Right atrium auricular region (tissue), 2 donors: Measurements from ENCODE around the gene MYCN. TPM values are rescaled to one million over a fixed set of nuclear protein-coding genes. Genes with fewer than 3 reads are reported as not detected.
"Not testable (repeated sequence)": the region's sequence is repeated elsewhere in the genome, so short reads cannot be mapped to it uniquely, and the experiment has no call there.

Experiments used
- DNase-seq: peaks from one replicate; pipeline ENCODE4 v3.0.0-alpha.2; 2019; ENCODE audit warnings: low spot score
- H3K27ac ChIP-seq, 2 donors: fragments of 200-600 bp; sonication (generic); 1 replicate in 1 of 2; 2 replicates in 1 of 2; pipeline ENCODE4 v1.5.1; 2016 to 2019
- H3K27me3 ChIP-seq, 2 donors: fragments of 200-600 bp; sonication (generic); one replicate each; pipeline versions ENCODE4 v1.5.1 to v1.6.0; 2017 to 2019
- H3K36me3 ChIP-seq: fragments of 200-600 bp; sonication (generic); one replicate; pipeline ENCODE4 v1.5.1; 2016
- H3K4me1 ChIP-seq, 2 donors: fragments of 200-600 bp; sonication (generic); one replicate each; pipeline versions ENCODE4 v1.5.1 to v1.6.0; 2017 to 2019
- H3K4me3 ChIP-seq, 2 donors: fragments of 200-600 bp; sonication (generic); 1 replicate in 1 of 2; 2 replicates in 1 of 2; pipeline ENCODE4 v1.5.1; 2017 to 2019; ENCODE audit warnings: mild to moderate bottlenecking in 1 of 2, moderate library complexity in 1 of 2
- H3K9me3 ChIP-seq, 2 donors: fragments of 200-600 bp; sonication (generic); one replicate each; pipeline ENCODE4 v1.5.1; 2019
- CTCF ChIP-seq, 2 donors: fragments of 200-600 bp; sonication (generic); IDR thresholded peaks; one replicate each; pipeline ENCODE4 v1.5.1; 2019; ENCODE audit warnings: antibody characterized with exemption in 2 of 2
- total RNA-seq, 2 donors: library from RNA; depleted of rRNA; stranded (reverse); fragments of >200 nt; gene quantifications; one replicate each; pipeline ENCODE4 v1.1.0, GENCODE V29; 2016

MYCN gene
- total RNA-seq, 2 donors from 2014 or later, result 0.30 to 0.63 TPM

GRCh38 chr2:15925819-15926218 is 14.5 kb upstream of the MYCN start:
- H3K9me3 ChIP-seq, result no peaks in the 10 kb centered on the region
- H3K36me3 ChIP-seq, result no peaks in the 10 kb centered on the region
- H3K27me3 ChIP-seq, result no peaks in the 10 kb centered on the region
- H3K27ac ChIP-seq, result no peak overlapping the region
- no peak for DNase-seq
- TF ChIP-seq CTCF (IDR thresholded peaks at IDR 0.05), result no peak
- no peaks in the 10 kb centered on the region for H3K4me1 ChIP-seq
- H3K4me3 ChIP-seq, result no peak overlapping the region

- no peak for TF ChIP-seq CTCF (IDR thresholded peaks at IDR 0.05)
- Histone ChIP-seq H3K27ac (no peak overlapping the region), H3K4me3 (no peak overlapping the region), H3K4me1 (no peaks in the 10 kb centered on the region), H3K9me3 (no peaks in the 10 kb centered on the region), H3K36me3 (no peaks in the 10 kb centered on the region), H3K27me3 (no peaks in the 10 kb centered on the region)
- DNase-seq, result no peak
Observed at GRCh38 chr2:15926252-15926651, 14.1 kb upstream of the MYCN start.

GRCh38 chr2:15927551-15928218 is 12.7 kb upstream of the MYCN start:
- no peak for DNase-seq
- Histone ChIP-seq H3K27me3 (no peaks in the 10 kb centered on the region), H3K4me1 (no peaks in the 10 kb centered on the region), H3K4me3 (no peak overlapping the region), H3K9me3 (no peaks in the 10 kb centered on the region), H3K36me3 (no peaks in the 10 kb centered on the region), H3K27ac (no peak overlapping the region)
- TF ChIP-seq CTCF (IDR thresholded peaks at IDR 0.05), result no peak

- H3K27me3 ChIP-seq, DNase-seq, H3K27ac ChIP-seq, H3K4me3 ChIP-seq, H3K4me1 ChIP-seq, H3K9me3 ChIP-seq, H3K36me3 ChIP-seq: not testable (repeated sequence)
Observed at GRCh38 chr2:15929008-15929407, 11.3 kb upstream of the MYCN start.

GRCh38 chr2:15929861-15930260 is 10.5 kb upstream of the MYCN start:
- Histone ChIP-seq H3K36me3 (no peaks in the 10 kb centered on the region), H3K27ac (no peak overlapping the region), H3K4me1 (no peaks in the 10 kb centered on the region), H3K9me3 (no peaks in the 10 kb centered on the region), H3K27me3 (no peaks in the 10 kb centered on the region), H3K4me3 (no peak overlapping the region)
- DNase-seq, result no peak
- no peak for TF ChIP-seq CTCF (IDR thresholded peaks at IDR 0.05)

- no peak for TF ChIP-seq CTCF (IDR thresholded peaks at IDR 0.05)
- H3K36me3 ChIP-seq, result no peaks in the 10 kb centered on the region
- H3K4me3 ChIP-seq, result no peak overlapping the region
- H3K4me1 ChIP-seq, result no peaks in the 10 kb centered on the region
- no peaks in the 10 kb centered on the region for H3K9me3 ChIP-seq
- no peaks in the 10 kb centered on the region for H3K27me3 ChIP-seq
- H3K27ac ChIP-seq, result no peak overlapping the region
- DNase-seq, result no peak
Observed at GRCh38 chr2:15930589-15931318, 9.6 kb upstream of the MYCN start.
